HG03095 (cell line): ENCODE data around the gene RNU1-1.
"Not testable (repeated sequence)": the region's sequence is repeated elsewhere in the genome, so short reads cannot be mapped to it uniquely, and the experiment has no call there.

Experiments used
- ATAC-seq: cut with Tn5 transposase; IDR thresholded peaks from one replicate; pipeline ENCODE4 v1.9.1; 2021; ENCODE audit warnings: moderate library complexity; ENCODE audit not compliant: unreplicated experiment

RNU1-1 gene

DNA sequence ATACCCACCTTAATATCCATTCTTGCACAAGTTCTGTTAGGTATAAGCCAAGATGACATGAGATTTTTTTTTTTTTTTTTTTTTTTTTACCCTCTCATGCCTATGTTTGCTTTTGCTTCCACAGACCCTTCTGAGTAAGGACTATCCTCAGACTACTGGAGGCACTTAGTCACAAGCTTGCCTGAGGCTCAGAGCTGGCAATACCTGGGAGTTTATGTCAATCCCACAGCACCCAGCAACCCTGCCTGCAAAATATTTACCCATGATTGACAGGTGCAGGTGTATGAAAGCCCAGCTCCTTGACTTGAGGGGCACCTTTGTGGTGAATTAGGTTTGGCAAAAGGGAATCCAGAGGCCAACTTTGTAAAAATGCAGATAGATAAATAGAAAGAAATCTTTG lies 11.7 kb upstream of the RNU1-1 start:
- not testable (repeated sequence) for ATAC-seq

- ATAC-seq = not testable (repeated sequence)
These were observed 7.6 kb upstream of the RNU1-1 start for GRCh38 chr1:16521679-16522078.

- ATAC-seq = no peak
These were observed 7.2 kb upstream of the RNU1-1 start for GRCh38 chr1:16521288-16521583.

- ATAC-seq = not testable (repeated sequence)
These were observed 6.6 kb upstream of the RNU1-1 start for GRCh38 chr1:16520435-16521287.

DNA sequence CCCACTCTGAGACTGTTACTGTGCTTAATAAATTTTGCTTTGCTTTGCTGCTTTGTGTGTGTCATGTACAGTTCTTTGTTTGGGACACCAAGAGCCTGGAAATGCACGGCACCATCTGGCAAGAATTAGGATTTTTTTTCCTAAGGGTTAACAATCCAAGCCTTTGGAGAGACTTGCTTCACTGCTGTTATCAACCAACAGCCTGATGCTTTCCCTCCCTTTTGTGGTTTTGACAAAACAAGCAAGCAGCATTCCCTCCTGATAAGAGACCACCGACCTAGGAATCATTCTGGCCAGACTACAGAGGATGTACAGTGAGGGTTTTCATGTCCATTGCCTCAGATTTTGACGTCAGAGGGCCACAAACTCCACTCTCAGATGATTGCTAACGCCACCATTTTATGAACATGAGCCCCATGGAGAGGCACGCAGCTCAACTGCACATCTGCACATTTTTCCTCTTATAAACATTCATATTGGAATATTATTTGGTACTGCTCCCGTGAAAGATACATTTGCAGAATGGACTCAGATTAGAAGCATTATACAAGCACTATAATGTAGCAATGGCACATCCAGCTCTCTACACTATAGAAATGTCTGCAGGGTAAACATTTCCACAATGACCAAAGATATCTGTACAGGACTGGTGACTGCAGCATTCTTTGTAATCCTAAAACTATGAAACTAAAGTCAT lies 5.3 kb upstream of the RNU1-1 start:
- ATAC-seq = not testable (repeated sequence)

GRCh38 chr1:16518913-16519254 lies 4.8 kb upstream of the RNU1-1 start:
- ATAC-seq = not testable (repeated sequence)

DNA sequence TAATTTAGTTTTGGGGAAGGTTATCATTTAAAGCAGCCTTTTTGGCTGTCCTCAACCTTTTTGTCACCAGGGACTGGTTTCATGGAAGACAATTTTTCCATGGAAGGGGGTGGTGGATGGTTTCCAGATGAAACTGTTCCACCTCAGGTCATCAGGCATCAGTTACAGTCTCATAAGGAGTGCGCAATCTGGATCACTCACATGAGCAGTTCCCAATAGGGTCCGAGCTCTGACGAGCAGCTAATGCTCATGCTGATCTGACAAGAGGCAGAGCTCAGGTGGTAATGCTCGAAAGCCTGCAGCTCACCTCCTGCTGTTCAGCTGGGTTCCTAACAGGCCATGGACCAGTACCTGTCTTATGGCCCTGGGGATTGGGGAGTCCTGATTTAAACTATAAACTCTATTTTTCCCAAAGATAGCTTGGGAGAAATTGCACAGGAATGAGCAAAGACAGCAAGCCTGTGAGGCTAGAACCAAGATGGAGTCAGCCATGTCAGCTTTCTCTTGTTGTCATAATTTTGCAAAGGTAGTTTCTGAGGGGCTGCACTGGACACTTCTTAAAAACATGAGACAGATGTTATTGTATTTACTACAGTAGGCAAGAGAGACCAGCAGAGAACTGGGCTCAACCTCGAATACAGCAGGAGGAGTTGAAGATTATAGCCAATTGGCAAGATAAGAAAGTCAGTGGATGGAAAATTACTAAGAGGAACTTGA lies 2.8 kb upstream of the RNU1-1 start:
- ATAC-seq = not testable (repeated sequence)

DNA sequence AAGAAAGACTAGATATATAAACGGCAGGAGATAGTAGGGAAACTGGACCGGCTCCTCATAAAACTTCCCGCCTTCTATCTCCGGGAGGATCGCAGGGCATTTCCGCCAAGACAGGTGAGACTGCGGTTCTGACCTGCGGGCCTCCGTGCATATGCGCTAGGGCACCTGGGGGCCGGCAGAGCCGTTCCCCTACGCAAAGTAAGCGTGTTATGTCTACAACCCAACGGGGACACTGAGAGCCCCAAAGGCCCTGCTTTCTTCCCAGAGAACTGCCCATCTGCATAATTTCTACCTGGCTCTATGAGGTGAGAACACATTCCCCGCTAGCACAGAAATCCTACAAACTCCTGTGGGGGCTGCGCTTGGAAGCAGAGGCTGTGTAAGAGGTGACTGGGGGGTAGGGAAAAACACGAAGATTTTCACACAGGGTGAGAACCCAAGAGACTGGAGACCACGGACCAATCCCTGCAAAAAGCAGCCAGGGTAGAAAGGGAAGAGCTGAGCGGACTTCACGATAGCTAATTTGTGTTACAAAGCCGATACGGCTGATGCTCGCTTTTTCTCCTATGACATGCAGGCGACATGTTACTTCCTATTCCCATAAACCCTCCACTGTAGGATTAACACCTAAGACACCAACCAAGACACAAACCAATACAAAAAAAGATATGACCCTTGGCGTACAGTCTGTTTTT lies 526 bp downstream of the RNU1-1 start:
- ATAC-seq = not testable (repeated sequence)

GRCh38 chr1:16512624-16513411 lies 1.3 kb downstream of the RNU1-1 start:
- ATAC-seq = not testable (repeated sequence)

GRCh38 chr1:16511926-16512325 lies 2.2 kb downstream of the RNU1-1 start:
- not testable (repeated sequence) for ATAC-seq

DNA sequence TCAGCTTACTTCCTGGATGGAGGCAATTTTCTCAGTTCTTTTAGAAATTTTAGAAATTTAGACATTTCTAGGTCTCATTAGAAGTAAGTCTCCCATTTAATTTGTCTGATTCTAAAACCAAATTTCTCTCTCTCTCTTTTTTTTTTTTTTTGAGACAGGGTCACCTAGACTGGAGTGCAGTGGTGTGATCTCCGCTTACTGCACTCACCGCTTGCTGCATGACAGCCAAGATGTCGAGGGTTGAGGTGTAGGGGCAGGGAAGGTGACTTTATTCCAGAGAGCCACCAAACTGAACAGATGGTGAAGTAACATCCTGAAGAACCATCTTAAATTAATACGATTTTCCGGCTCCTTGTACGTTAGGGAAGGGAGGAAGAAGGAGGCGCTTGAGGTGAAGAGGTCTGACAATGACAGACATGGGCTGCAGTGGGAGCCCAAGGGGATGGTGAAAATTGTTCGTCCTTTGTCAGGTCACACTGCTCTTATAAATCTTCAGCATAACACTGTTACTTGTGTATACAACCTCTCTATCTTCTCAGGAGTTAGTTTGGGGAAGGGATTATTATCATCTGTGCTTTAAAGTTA lies 5.1 kb downstream of the RNU1-1 start:
- ATAC-seq = not testable (repeated sequence)

DNA sequence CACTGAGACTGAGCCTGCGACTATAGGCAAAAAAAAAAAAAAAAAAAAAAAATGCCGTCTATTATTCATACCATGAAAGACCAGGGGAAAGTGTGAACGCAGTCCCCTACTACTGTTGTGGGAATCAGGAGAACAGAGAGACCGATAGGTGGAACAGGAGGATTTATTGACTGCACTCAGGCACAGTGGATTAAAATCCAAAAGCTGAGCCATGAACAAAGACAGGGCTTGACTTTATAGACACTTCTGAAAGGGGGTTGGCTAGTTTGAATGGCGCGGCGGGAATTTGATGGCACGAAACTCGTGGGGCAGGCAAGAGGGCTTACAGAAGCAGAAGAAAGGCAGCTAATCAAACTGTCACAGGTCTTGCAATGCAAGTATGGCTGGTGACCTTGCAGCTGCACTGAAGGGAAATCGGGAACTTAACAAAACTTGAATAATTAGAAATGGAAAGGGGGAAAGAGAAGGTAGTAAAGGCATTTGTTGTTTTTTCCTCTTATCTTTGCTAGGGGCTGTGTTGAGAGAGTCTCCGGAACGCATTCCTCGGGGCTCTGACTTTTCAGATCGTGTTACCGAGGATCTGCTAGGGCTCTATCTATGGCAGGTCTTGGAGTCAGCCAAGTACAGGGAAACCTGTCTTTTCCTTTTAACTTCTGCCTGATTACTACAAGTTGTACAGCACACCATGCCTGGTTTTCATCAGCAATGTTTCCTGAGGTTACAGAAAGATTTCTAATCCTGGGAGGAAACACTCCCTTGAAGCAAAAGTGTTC lies 7.5 kb downstream of the RNU1-1 start:
- not testable (repeated sequence) for ATAC-seq

DNA sequence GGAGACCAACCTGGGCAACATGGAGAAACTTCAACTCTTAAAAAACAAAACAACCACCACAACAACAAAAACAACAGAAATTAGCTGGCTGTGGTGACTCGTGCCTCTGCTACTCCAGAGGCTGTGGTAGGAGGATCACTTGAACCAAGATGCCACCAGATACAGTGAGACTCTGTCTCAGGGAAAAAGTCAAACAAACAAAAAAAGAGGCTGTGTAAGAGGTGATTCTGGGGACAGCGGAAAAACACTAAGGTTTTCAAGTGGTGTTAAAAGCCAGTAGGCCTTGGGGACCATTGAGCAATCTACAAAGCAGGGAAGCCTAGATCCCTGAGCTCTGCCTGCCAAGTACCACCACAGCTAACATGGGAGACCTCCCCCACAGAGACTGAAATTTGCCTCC lies 8.2 kb downstream of the RNU1-1 start:
- not testable (repeated sequence) for ATAC-seq

GRCh38 chr1:16503494-16503893 lies 10.6 kb downstream of the RNU1-1 start:
- no peak for ATAC-seq

DNA sequence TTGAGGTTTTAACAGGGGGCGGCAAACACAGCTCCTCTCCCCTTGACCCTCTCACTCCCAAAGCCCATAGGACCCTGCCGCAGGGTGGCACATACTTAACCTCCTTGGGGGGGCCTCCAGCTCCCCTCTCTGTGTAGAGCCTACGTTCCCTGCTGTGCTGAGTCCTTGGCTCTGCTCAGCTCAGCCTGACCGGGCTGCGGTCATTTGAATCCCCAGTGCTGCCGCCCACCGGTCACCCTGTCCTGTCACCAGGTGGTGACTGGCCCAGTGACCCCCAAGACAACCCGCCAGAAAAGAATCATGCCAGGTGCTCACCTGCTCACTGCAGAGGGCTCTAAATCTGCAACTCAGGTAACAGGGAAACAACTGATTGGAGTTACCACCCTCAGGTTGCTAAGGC lies 12.6 kb downstream of the RNU1-1 start:
- ATAC-seq = not testable (repeated sequence)

DNA sequence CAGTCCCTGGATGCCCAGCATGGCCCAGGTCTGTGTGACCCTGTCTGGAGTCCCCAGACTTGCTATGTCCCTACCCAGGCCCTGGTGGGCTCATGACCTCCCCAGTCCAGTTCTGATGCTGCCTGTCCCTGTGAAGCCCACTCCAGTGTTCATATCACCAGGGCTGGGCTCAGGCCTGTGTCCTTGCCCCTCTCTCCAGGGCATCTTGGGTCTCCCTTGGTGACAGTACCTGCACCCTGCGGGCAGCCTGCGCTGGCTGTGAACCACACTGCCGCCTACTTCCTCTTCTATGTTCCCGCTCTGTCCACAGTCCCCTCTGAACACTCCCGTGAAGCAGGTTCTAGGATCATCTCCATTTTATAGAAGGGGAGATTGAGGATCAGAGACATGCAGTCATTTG lies 13.1 kb downstream of the RNU1-1 start:
- ATAC-seq = not testable (repeated sequence)

DNA sequence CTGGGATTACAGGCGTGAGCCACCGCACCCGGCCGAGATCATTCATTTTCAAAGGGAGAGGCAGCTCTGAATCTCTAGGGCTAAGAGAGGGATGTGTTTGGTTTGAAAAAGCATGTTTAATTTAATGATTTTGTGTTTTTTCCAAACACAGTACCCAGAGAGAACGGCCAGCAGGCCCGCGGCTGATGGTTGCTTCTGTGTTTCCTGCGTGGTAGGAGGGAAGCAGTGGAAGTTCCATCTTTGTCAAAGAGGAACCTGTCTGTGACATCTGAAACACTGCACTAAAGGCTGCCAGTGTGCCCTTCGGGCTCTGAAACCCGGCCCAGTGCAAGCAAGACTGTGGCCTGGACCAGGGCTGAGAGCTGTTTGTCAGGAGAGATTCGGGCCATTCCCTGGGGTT lies 13.6 kb downstream of the RNU1-1 start:
- not testable (repeated sequence) for ATAC-seq

DNA sequence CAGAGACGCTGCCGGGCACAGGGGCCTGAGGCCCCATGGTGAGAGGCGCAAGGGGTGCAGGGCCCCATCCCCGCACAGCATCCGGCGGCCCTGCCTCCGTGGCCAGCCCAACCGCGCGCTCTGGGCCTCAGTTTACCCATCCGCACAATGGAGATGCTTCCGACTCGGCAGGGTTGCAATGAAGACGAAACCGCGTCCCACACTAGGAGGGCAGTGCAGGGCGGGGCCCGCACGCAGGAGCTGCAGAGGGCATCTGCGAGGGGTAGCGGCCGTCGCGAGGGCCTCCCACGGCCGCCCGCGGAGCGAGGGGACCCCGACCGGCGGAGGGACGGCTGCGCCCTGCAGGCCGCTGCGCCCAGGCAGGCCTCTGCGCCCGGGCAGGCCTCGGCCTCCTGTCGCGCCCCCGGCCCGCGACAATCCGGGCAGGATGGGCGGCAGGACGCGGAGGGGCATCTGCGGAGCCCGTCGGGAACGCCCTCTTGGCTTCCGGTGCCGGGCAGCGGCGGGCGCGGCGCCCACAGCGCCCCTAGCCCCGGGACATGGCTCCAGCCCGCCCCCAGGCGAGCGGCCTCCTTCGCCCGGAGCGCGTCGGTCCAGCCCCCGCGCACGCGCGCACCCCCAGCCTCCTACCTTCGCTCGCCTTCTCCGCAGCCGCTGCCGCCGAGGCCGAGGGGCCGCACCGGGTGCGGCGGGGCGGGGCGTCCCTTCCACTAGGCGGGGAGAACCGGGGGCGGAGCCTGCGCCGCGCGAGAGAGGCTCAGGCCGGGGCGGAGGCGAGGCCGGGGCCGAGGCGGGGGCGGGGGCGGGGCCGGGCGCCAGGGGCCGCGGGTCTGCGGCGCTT lies 15.3 kb downstream of the RNU1-1 start:
- ATAC-seq = peak; percentile 81
